ENCODE measurements around the gene TTC21B.

- TF ChIP-seq CTCF (IDR thresholded peaks at IDR 0.05) (no peak), SMAD3 (CRISPR knock-in tag; IDR thresholded peaks at IDR 0.05; ENCODE audit: borderline replicate concordance) (no peak), PRDM15 (CRISPR knock-in tag; IDR thresholded peaks at IDR 0.05) (no peak), FOXJ3 (CRISPR knock-in tag; IDR thresholded peaks at IDR 0.05; ENCODE audit: borderline replicate concordance) (no peak), IRF2 (CRISPR knock-in tag; IDR thresholded peaks at IDR 0.05; ENCODE audit: borderline replicate concordance, low read depth) (no peak), KAT7 (CRISPR knock-in tag; IDR thresholded peaks at IDR 0.05; ENCODE audit: borderline replicate concordance) (no peak)
Measured at GRCh38 chr2:165941827-165942226, 11.7 kb downstream of the TTC21B start.
